Smooth muscle cell (in vitro differentiated cells): Measurements from ENCODE around the gene SLC12A8. TPM values are rescaled to one million over a fixed set of nuclear protein-coding genes. Genes with fewer than 3 reads are reported as not detected.

ENCODE experiments used
- DNase-seq: peaks from one replicate; lab custom pipeline; 2025; ENCODE audit not compliant: unreplicated experiment; lab: John Stamatoyannopoulos, UW
- H2AFZ ChIP-seq: fragments of 200-600 bp; sonication (generic); 2 replicates; pipeline ENCODE4 v1.6.0; 2016; ENCODE audit warnings: antibody characterized with exemption, low read depth, mild to moderate bottlenecking
- H3F3A ChIP-seq: fragments of 200-600 bp; sonication (generic); 2 replicates; pipeline ENCODE4 v1.6.0; 2017; ENCODE audit warnings: antibody characterized with exemption, low read depth
- H3K27ac ChIP-seq: fragments of 200-600 bp; sonication (generic); 2 replicates; pipeline ENCODE4 v1.5.1; 2016; ENCODE audit warnings: low read depth, mild to moderate bottlenecking
- H3K27me3 ChIP-seq: fragments of 200-600 bp; sonication (generic); 2 replicates; pipeline ENCODE4 v1.6.1; 2016; ENCODE audit warnings: low read depth, mild to moderate bottlenecking
- H3K36me3 ChIP-seq: fragments of 200-600 bp; sonication (generic); 2 replicates; pipeline ENCODE4 v1.5.1; 2016; ENCODE audit warnings: low read depth
- H3K4me1 ChIP-seq: fragments of 200-600 bp; sonication (generic); 2 replicates; pipeline ENCODE4 v1.5.1; 2016; ENCODE audit warnings: low read depth
- H3K4me2 ChIP-seq: fragments of 200-600 bp; sonication (generic); 2 replicates; pipeline ENCODE4 v1.6.0; 2016; ENCODE audit warnings: mild to moderate bottlenecking
- H3K4me3 ChIP-seq: fragments of 200-600 bp; sonication (generic); 2 replicates; pipeline ENCODE4 v1.5.1; 2016; ENCODE audit warnings: mild to moderate bottlenecking
- H3K79me2 ChIP-seq: fragments of 200-600 bp; sonication (generic); 2 replicates; pipeline ENCODE4 v1.6.0; 2016; ENCODE audit warnings: low read depth, mild to moderate bottlenecking
- H3K9ac ChIP-seq: fragments of 200-600 bp; sonication (generic); 2 replicates; pipeline ENCODE4 v1.6.0; 2016; ENCODE audit warnings: low read depth
- H3K9me3 ChIP-seq: fragments of 200-600 bp; sonication (generic); replicated peaks from 2 replicates; pipeline ENCODE4 v1.5.1; 2016; ENCODE audit warnings: low read depth
- H4K20me1 ChIP-seq: fragments of 200-600 bp; sonication (generic); 2 replicates; pipeline ENCODE4 v1.6.0; 2016; ENCODE audit warnings: low read depth
- WGBS: methylation state at CpG from one replicate; pipeline ENCODE4 v1.1.7; 2016; ENCODE audit warnings: low lambda C conversion rate; 5-methylcytosine and 5-hydroxymethylcytosine counted together
- polyA plus RNA-seq: library from polyadenylated mRNA; unstranded; fragments of >200 nt; fragmentation: Nextera tagmentation; extraction: Ambion mirVana; gene quantifications from 2 replicates; pipeline ENCODE4 v1.2.1, GENCODE V29; 2016
- total RNA-seq: library from RNA; depleted of rRNA; stranded (reverse); fragments of >200 nt; gene quantifications from 2 replicates; pipeline ENCODE4 v1.2.3, GENCODE V29; 2014
- TF ChIP-seq, protein P1 (sequence below): fragments of 200-600 bp; sonication (generic); IDR thresholded peaks from 2 replicates; pipeline ENCODE4 v1.5.1; 2017; ENCODE audit warnings: borderline replicate concordance, mild to moderate bottlenecking, antibody characterized with exemption; ENCODE audit not compliant: insufficient read depth, poor library complexity, severe bottlenecking

SLC12A8 gene
- total and polyA plus RNA-seq, 2 experiments from 2014 or later, result 28.5 to 54.3 TPM

GRCh38 chr3:125121246-125122010 lies 91.1 kb downstream of the SLC12A8 start:
- peaks cover 67% of the 10 kb centered on the region for H3K4me1 ChIP-seq
- peak overlapping the region; percentile 99 for H3K27ac ChIP-seq

DNA sequence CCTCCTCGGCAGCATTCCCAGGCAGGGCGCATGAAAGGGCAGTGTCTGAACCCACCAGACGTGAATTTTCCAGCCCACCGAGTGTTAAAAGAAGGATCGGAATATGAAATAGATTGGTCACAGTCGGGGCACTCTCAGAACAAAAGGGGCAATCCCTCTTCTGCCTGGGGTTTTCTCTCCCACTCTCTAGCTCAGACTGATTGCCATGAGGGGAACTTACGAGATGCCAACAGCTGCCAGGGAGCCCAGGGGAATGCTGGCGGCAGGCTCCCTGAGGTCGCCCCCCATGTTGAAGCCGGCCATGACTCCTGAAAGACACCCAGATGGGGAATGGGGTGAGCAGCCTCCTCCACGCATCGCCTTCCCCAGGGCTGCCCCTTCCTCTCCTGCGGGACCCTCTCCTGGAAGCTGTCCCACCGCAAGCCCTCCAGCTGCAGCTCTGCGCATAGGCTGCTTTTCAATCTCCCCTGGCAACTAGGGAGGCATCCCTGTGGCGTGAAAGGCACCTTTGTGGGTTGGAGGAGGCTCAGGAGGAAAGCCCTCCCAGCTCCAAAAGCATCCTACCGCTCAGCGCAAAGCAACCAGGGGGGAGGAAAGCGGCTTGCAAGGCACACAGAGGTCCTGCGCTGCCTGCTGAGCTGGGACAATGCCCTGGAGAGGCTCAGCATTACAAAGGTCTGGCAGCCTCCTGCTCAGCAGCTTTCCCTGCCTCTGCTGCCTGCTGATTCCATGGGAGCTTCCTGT lies 92.0 kb downstream of the SLC12A8 start:
- no peaks in the 10 kb centered on the region for H3K9me3 ChIP-seq
- H3K27me3 ChIP-seq, result no peaks in the 10 kb centered on the region
- no peaks in the 10 kb centered on the region for H3K36me3 ChIP-seq
- H3F3A ChIP-seq, result peaks cover 20% of the 10 kb centered on the region
- H3K4me3 ChIP-seq, result peak overlapping the region; percentile 21
- H3K79me2 ChIP-seq, result peaks cover 9% of the 10 kb centered on the region
- peak overlapping the region; percentile 99 for H3K27ac ChIP-seq
- peak overlapping the region; percentile 5 for H2AFZ ChIP-seq
- H3K4me1 ChIP-seq, result peaks cover 70% of the 10 kb centered on the region
- DNase-seq, result no peak
- H3K4me2 ChIP-seq, result peak overlapping the region; percentile 78
- peak overlapping the region; percentile 60 for H3K9ac ChIP-seq
- no peaks in the 10 kb centered on the region for H4K20me1 ChIP-seq
- 12% methylated on average over 20 of the region's 20 CpGs for WGBS
- TF ChIP-seq, protein P1, sequence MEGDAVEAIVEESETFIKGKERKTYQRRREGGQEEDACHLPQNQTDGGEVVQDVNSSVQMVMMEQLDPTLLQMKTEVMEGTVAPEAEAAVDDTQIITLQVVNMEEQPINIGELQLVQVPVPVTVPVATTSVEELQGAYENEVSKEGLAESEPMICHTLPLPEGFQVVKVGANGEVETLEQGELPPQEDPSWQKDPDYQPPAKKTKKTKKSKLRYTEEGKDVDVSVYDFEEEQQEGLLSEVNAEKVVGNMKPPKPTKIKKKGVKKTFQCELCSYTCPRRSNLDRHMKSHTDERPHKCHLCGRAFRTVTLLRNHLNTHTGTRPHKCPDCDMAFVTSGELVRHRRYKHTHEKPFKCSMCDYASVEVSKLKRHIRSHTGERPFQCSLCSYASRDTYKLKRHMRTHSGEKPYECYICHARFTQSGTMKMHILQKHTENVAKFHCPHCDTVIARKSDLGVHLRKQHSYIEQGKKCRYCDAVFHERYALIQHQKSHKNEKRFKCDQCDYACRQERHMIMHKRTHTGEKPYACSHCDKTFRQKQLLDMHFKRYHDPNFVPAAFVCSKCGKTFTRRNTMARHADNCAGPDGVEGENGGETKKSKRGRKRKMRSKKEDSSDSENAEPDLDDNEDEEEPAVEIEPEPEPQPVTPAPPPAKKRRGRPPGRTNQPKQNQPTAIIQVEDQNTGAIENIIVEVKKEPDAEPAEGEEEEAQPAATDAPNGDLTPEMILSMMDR, result no peak

More at GRCh38 chr3:125121246-125122010, 91.1 kb downstream of the SLC12A8 start:
- H3F3A ChIP-seq, result peaks cover 25% of the 10 kb centered on the region
- no peaks in the 10 kb centered on the region for H3K27me3 ChIP-seq
- DNase-seq, result no peak
- TF ChIP-seq, protein P1, result no peak
- peak overlapping the region; percentile 60 for H3K9ac ChIP-seq
- no peaks in the 10 kb centered on the region for H3K9me3 ChIP-seq
- no peaks in the 10 kb centered on the region for H3K36me3 ChIP-seq
- 74% methylated on average over 8 of the region's 8 CpGs for WGBS
- H3K4me3 ChIP-seq, result peak overlapping the region; percentile 15
- H4K20me1 ChIP-seq, result no peaks in the 10 kb centered on the region
- no peak overlapping the region for H2AFZ ChIP-seq
- H3K4me2 ChIP-seq, result peak overlapping the region; percentile 78
- peaks cover 9% of the 10 kb centered on the region for H3K79me2 ChIP-seq

DNA sequence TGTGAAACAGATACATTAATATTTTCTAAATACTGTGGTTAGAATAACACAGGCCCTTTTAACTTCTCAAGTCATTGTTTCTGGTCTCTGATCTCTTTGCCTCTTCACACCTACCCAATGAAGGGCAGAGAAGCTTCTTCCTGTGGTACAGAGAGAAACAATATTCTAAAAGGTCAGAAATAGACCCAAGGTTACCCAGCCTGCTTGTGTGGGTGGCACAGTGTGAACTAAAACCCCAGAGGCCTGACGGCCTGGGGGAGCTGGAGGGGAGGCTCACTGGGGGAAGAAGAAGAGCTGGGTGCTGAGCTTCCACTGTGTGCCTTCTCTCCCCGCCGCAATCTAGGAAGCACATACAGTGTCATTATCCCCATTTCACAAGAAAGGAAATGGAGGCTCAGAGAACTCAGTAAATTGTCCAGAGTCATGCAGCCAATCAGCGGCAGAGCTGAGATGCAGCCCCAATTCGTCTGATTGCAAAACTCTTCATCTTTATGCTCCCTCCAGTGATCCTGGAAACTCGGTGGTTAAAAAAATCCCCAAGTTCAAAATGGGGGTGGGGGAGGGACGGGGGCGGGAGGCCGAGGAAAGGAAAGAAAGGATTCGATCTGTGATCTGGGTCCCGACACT lies 92.7 kb downstream of the SLC12A8 start:
- Histone ChIP-seq H3F3A (peaks cover 16% of the 10 kb centered on the region), H4K20me1 (no peaks in the 10 kb centered on the region), H3K36me3 (no peaks in the 10 kb centered on the region), H3K27ac (peak overlapping the region; percentile 99), H3K27me3 (no peaks in the 10 kb centered on the region), H3K79me2 (peaks cover 9% of the 10 kb centered on the region), H2AFZ (peak overlapping the region; percentile 42), H3K9ac (peak overlapping the region; percentile 60), H3K4me3 (peak overlapping the region; percentile 21), H3K4me2 (peak overlapping the region; percentile 78), H3K4me1 (peaks cover 70% of the 10 kb centered on the region), H3K9me3 (no peaks in the 10 kb centered on the region)
- TF ChIP-seq, protein P1, result no peak
- WGBS, result 11% methylated on average over 11 of the region's 11 CpGs
- DNase-seq, result no peak
